ENCODE results near the gene ABCF1.

DNA sequence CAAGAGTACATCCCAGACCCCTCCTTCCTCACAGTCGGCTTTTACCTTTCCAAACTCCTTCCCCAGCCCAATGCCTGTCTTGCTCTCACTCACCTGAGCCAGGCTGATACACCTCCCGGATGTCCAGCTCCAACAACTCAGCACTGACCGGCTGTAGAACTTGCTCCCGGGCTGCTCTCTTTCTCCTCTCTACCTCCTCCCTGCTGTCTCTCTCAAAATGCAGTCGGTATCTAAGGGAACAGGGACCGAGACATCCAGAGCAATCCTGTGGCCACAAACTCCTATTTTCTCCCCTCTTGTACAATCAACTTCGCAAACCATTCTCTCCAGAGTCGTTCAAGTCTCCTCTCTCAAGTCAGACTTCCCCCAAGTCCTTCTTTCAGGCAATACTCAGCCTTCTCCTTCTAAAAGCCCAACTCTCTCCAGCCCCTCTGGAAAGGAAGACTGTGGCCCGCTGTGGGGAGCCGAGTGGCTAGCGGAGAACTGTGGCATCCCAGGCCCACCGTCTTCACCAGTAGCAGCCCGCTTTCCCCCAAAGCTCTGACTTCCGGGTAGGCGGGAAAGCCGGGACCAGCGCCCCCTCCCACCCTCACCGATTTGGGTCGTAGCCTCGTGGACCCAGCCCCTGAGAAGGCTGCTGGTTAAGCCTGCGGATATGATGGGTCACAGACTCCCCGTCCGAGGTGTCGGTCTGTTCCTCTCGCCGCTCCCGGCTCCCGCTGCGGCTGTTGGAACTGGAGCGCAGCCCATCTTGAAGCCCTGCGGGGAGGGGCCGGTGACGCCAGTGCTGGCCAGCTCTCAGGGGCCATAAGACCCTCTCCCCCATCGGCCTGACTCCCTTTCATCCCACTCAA, 16.1 kb upstream of the ABCF1 start:
- no peak for TF ChIP-seq POLR2A (IDR thresholded peaks at IDR 0.05)
- TF ChIP-seq, protein P1, sequence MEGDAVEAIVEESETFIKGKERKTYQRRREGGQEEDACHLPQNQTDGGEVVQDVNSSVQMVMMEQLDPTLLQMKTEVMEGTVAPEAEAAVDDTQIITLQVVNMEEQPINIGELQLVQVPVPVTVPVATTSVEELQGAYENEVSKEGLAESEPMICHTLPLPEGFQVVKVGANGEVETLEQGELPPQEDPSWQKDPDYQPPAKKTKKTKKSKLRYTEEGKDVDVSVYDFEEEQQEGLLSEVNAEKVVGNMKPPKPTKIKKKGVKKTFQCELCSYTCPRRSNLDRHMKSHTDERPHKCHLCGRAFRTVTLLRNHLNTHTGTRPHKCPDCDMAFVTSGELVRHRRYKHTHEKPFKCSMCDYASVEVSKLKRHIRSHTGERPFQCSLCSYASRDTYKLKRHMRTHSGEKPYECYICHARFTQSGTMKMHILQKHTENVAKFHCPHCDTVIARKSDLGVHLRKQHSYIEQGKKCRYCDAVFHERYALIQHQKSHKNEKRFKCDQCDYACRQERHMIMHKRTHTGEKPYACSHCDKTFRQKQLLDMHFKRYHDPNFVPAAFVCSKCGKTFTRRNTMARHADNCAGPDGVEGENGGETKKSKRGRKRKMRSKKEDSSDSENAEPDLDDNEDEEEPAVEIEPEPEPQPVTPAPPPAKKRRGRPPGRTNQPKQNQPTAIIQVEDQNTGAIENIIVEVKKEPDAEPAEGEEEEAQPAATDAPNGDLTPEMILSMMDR (IDR thresholded peaks at IDR 0.05), result no peak
- TF ChIP-seq EP300 (IDR thresholded peaks at IDR 0.05), result no peak
